Stimulated activated CD4-positive, alpha-beta T cell treated with anti-CD3 and anti-CD28 coated beads, Interleukin-15, amount 100 ng/mL, for 48 hours (primary cell): ENCODE results near the gene ANAPC1.
"Not testable (repeated sequence)": the region's sequence is repeated elsewhere in the genome, so short reads cannot be mapped to it uniquely, and the experiment has no call there.

Experiments
- DNase-seq, 2 donors: peaks; one replicate each; pipeline ENCODE4 v3.0.0-alpha.2; 2020; ENCODE audit warnings: low read depth in 2 of 2

The ANAPC1 gene

DNA sequence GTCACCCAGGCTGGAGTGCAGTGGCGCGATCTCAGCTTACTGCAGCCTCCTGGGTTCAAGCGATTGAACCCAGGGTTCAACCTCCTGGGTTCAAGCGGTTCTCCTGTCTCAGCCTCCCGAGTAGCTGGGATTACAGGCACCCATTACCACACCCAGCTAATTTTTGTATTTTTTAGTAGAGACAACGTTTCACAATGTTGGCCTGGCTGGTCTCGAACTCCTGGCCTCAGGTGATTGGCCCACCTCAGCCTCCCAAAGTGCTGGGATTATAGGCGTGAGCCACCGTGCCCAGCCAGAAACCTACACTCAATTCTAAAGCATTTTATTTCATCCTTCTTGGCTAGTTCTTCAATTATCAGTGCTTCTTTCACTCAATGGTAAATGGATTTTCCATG is 21.5 kb upstream of the ANAPC1 start:
- not testable (repeated sequence) for DNase-seq

DNA sequence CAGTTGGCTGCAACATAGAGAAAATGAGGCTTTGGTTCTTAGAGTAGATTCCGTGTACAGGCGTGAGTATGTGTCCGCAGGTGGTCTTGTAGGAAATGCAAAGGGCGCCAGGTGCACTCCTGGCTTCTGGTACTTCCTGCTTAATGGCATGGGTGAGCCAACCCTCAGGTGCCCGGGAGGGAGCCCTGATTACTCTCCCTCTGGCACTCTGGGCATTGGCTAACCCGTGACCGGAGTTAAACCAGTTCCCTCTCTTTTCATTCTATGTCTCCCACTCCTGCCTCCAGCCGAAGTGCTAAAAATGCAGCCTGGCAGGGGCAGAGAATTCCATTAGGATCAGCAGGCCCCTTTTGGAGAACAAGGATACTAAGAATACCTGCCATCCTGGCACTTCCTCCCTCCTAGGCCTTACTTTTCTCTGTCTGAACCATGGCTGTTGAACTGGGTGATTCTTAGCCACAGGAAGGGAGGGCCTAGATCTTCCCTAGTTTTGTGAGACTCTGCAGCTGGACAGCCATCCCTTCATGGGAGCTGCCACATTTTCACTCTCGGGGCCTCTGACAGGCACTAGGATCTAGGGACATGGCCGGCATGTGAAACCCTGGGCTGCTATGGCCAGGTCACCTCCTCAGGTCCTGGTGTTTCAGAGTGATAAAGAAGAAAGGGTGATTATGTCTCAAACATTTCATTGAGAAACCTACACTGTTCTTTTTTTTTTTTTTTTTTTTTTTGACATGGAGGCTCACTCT is 20.9 kb upstream of the ANAPC1 start:
- no peak for DNase-seq

DNA sequence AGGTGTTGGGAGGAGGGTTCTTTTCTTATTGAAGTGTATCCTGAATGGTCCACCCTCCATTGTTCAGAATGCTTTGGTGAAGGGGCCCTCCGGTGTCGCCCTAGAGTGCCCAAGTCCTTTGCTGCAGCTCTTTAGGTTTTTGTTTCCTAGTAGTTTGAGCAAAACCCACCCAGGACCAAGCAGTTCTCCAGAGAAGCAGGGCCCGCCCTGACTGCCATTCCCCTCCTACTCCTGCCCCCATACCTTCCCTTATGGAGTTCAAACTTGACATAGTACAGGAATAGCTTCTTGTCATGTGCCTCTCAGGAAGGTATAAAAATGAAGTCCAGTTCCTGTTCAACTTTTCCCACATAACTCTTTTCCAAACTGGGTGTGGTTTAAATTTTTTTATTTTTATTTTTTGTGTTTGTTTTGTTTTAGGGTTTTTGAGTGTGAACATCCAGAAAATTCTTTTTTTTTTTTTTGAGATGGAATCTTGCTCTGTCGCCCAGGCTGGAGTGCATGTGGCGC is 20.0 kb upstream of the ANAPC1 start:
- no peak for DNase-seq

DNA sequence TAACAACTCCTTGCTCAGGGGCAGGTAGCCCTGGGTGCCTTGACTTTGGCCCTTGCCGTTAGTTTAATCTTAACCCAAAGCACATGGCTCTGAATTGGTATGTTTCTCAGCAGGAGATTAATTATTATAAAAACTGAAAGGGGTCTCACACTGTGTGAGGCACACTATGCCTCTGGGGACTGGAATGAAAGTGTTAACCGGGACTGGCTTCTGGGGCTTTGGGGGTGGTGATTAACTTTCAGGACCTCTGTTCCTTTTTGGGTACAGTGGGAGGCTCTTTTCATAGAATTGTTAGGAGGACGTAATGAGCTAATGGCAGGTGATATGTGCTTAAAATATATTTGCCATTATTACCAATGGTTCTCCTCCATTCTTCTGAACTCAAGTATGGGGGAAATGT is 19.5 kb upstream of the ANAPC1 start:
- no peak for DNase-seq

DNA sequence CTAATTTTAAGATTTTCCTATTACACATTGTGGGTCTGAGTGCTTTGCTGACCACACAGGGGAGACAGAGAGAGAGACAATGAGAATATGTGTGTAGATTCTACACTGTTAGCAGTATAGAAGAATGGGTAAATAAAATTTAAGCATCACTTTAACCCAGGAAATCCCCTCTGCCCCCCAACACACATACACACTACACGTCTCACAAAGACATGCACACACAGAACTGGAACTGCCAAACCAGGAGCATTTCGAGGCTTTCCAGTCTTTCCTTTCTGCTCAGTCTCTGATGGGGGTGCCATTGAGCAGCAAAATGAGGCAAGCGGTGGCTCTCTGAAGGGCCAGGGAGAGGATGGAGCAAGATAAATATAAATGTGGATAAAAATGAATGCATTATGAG is 16.9 kb upstream of the ANAPC1 start:
- DNase-seq, result no peak

DNA sequence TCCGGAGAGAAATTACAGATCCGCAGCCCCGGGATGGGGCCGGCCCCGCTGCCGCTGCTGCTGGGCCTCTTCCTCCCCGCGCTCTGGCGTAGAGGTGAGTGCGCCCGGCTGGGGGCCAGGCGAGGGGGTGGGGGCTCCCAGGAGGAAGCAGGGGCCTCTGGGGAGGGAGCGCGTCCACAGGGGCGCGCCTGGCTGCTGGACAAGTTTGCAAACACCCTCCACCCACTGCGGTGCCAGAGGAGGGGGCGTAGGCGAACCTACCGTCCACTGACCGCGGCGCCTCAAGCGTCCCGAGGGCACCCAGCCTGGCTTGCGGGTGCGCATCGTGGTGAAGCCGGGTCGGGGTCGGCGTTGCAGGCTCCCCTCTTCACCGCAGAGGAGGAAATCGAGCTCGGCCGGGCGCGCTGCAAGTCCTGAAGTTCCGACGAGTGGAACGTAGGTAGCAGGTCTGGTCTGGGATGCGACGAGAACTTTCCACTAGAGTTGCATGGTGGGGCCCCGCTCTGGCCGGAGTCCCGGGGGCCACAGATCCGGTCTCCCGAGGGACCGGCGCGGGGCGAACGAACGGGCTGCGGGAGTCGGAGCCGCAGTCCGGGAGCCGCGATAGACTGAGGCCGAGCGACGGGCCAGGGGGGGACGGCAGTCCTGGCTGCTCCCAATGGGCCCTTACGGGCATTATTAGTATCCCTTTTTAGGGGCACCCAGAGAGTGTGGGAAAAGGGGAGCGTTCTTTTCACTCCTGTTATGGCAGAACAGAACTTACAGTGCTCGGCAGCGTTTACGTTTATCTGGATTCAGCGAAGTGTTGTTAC is 14.9 kb upstream of the ANAPC1 start:
- no peak for DNase-seq

DNA sequence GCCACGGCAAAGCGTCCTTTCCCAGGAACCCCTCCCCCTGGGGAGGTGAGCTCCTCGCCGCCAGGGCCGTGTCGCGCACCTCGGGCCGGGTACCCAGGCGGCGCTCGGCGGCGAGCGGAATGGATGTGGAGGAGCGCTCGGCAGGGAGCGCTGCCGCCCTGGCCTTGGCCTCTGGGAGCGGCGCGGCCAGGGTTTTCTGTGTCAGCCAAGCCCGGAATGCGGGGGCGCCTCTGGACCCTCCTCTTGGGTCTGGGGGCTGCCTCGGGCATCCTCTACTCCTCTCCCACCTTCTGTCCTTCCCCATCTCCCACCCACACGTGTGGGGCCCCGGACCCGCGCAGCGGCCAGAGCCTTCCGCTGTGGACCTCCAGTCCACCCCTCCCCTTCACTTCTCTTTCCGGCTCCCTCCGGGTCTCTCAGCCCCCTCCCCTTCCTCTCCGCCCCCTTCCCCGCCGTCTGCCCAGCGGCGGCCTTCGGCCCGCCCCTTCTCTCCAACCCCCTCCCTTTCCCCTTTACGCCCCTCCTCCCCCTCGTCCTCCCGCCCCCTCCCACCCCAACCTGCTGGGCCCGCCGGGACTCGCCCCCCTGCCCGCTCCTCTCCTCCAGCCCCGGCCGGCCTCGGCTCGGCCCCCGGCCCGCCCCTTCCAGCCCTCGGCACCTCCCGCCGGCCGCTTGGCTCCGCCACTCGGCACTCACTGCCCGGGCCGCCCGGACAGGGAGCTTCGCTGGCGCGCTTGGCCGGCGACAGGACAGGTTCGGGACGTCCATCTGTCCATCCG is 14.1 kb upstream of the ANAPC1 start, which contains the start of gene MERTK:
MERTK (plus strand) TSS at position 684 of the 779 bp plus-strand sequence. CDS start 129 bp downstream, outside the sequence.
- peak in 1 of 2 donors; percentile 58 for DNase-seq

DNA sequence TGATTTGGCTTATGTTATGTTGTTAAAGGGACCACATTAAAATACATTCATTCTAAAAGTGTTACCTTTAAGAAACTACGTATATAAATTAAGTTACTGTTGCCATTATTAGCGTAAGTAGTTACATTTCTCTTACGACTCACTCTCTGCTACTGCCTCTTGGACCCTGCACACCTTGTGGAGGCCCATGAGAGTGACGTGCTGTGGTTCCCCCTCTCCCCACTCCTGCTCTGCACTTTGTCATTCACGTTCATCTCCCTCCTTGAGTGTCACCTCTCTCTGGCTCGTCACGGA is 13.6 kb upstream of the ANAPC1 start:
- DNase-seq, result no peak

DNA sequence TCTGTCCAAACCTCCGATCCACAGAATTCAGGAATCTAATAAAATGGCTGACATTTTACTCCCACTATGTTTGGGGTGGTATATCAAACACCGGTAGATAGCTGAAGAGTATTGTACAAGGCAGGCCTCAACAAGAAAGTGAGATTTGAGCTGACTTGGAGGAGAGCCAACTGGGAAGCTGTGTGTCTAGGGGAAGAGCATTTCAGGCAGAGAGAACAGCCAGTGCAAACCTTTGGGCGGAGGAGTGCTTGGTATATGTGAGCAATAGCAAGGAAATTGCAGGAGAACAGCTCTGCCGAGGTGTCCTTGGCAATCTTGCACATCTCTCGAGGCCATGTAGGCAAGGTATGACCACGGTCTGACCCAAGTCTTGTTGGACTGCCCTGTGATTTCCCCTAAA is 12.6 kb upstream of the ANAPC1 start:
- no peak for DNase-seq

DNA sequence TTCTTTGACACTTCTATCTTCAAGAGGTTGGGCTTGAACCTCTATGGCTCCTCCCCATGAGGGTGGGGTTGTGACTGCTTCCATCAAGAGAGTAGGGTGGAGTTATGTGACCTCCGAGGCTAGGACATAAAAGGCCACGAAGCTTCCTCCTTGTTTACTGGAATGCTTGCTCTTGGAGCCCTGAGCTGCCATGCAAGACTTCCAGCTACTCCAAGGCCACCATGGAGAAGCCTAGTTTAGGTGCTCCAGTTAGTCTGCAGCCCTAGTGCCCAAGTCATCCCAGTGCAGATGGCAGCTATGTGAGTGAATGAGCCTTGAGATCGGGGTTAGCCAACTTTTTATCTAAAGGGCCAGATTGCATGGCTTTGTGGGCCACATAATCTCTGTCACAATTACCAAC is 12.0 kb upstream of the ANAPC1 start:
- no peak for DNase-seq

DNA sequence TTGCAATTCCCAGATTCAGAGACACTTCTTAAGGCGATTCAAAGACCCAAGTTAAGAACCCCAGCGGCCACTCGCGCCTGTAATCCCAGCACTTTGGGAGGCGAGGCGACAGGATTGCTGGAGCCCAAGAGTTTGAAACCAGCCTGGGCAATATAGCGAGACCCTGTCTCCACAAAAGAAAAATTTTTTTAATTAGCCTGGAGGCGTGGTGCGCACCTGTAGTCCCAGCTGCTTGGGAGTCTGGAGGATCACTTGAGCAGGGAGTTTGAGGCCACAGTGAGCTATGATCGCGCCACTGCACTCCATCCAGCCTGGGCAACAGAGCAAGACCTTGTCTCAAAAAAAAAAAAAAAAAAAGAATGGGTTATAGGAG is 585 bp upstream of the ANAPC1 start:
- DNase-seq, result no peak

DNA sequence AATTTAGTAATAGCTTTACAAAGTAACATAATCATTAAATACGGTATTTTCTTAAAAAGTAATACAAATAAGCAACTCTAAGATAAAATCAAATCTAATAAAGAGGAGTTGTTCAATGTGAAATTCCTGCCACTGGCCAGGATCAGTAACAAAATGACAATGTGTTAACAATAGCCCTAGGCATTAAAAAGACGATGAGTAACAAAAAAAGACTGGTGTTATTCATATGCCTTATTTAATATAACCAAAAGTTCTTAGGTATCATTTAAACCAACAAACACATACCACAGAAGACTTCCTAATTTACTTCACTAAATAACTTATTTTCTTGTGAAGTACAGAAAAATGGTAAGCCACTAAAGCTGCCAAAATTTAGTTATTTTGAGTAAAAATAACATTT is 11.2 kb downstream of the ANAPC1 start:
- DNase-seq, result not testable (repeated sequence)

DNA sequence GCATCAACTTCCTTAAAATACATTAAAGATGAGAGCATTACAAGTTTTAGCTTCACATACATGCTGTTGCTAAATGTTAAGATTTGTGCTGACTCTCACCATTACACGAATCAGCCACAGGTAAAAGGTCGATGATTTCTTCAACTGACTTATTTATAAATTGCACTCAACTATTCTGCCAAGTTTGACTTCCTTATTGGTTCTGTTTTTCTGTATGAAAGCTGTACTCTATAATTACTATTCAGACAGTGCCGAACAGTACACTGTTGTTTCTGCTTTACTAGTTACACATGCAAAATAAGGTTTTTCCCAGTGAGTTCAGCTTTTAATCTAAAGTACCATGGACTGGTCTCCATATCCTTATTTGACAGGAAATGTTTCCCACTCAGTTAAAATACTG is 18.9 kb downstream of the ANAPC1 start:
- not testable (repeated sequence) for DNase-seq

DNA sequence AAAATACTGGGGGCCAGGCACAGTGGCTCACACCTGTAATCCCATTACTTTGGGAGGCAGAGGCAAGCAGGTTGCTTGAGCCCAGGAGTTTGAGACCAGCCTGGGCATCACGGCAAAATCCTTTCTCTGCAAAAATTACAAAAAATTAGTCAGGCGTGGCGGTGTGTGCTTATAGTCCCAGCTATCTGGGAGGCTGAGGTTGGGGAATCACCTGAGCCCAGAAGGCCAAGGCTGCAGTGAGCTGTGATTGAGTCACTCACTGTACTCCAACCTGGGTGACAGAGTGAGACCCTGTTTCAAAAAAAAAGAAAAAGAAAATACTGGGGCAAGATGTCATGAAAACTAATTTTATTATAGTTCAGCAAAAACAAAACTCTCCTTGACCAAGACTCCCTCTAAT is 24.0 kb downstream of the ANAPC1 start:
- DNase-seq, result not testable (repeated sequence)

DNA sequence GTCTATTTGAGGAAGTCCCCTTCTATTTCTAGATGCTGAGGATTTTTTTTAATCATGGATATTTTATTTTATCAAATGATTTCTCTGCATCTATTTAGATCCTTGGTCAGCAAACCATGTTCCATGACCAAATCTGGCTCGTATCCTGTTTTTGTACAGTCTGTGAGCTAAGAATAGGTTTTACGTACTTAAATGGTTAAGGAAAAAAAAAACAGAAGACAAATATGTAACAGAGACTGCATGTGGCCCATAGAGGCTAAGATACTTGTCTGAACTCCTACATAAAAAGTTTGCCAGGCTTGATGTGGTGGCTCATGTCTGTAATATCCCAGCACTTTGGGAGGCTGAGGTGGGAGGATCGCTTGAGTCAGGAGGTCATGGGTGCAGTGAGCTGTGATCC is 31.4 kb downstream of the ANAPC1 start:
- not testable (repeated sequence) for DNase-seq

DNA sequence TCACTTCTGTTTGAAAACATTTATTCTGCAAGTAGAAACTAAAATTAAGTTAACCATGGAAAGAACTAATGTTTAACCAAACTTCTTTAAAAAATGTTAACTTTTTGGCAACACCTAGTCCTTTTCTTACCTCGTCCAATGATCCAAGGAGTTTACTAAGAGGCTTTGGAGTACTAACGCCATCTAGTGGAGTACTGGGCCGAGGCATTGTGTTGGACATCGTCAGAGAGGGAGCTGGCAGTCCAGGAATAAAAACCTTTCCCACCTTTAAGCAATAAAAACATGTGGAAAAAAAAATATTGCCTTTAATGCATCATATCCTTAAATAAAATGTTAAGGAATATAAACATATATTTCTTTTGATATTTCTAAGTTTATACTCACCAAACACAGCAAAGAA is 33.3 kb downstream of the ANAPC1 start:
- not testable (repeated sequence) for DNase-seq

DNA sequence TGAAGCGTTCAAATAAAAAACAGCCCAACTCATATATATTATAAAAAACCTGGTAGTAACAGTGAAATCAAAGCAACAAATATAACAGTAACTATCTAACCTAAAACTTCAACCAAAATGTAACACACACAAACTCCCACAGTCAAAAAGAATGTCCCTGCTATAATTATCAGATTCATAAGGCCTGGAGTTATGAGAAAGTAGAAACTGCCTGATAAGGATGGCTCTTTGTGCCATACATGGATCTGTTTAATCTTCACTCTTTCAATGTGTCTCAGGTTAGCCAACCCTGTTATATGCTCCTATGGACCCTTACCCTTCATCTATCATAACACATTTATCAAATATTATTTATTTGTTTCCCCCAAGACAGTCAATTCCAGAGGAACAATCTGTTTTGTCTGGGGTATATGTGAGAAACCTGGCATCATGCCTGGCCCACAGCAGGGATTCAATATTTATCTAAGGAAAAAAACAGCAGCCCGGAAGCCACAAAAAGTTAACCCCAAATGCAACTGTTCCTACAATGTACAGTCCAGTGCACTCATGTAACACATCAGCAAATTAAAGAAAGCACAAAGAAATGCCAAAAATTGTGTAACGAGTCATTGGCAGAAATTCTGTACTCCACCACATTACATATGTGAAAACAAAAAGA is 44.2 kb downstream of the ANAPC1 start:
- not testable (repeated sequence) for DNase-seq

DNA sequence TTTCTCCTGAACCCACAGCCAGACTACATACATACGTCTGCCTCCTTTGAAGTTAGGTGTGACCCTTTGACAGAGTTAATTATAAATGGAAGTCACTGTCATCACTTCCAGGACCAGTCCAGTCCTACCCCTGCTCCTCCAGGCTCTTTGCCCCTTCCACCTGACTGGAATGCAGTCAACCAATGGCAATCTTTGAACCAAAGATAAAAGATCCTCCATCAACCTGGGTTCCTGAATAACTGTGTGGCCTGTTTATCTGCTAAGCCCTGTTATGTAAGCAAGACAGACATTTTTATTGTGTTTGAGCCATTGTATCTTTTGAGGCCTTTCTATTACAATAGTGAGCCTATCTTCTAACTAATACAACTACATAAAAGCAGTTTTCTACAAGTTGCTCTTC is 45.0 kb downstream of the ANAPC1 start:
- not testable (repeated sequence) for DNase-seq

DNA sequence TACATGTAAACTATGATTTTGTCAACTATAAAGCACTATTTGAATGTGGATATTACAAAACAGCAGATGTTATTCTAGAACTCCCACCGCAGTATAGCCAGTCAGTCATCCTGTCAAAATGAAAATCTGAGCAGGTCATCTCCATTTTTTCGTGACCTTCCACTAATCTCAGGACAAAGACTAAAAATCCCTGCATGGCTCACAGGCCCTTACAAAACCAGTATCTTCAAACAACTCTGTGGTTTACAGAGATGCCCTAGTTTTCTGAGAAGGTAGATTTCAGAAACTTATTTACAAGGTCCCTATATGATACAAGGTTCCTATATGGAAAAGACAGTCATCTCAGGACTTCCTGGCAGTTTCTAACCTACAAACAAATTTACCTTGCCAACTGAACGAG is 49.8 kb downstream of the ANAPC1 start:
- not testable (repeated sequence) for DNase-seq

DNA sequence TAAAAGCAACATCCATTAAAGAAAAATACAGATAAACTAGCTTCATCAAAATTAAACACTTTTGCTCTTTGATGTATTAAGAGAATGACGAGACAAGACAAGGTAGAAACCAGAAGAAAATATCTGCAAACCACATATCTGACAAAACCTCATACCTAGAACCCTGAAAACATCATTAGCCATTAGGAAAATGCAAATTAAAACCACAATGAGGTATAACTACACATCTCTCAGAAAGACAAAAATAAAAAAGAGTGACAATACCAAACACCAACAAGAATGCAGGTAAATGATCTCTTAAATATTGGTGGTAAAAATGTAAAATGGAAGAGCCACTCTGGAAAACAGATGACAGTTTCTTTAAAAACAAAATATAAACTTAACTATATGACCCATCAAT is 53.5 kb downstream of the ANAPC1 start:
- DNase-seq, result not testable (repeated sequence)

DNA sequence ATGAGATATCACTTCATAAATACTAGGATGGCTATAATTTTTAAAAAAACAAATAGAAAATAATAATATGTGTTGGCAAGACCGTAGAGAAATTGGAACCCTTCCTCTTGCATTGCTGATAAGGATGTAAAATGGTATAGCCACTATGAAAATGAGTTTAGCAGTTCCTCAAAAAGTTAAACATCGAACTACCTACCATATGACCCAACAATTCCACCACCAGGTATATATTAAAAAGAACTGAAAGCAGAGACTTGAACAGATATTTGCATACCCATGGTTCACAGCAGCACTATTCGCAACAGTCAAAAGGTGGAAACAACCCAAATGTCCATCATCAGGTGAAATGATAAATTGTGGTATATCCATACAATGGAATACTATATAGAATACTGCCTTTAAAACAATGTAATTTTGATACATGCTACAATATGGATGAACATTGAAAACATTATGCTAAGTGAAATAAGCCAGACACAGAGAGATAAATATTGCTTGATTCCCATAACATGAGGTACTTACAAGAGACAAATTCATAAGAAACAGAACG is 55.7 kb downstream of the ANAPC1 start:
- DNase-seq, result not testable (repeated sequence)
